Lower leg skin (tissue), 4 donors: Measurements from ENCODE around the gene SH3RF1. TPM values are rescaled to one million over a fixed set of nuclear protein-coding genes. Genes with fewer than 3 reads are reported as not detected.

Experiments
- DNase-seq, 2 donors: peaks; one replicate each; pipeline ENCODE4 v3.0.0-alpha.2; 2019; ENCODE audit warnings: low spot score in 2 of 2
- H3K4me3 ChIP-seq: fragments of 200-600 bp; sonication (generic); 2 replicates; pipeline ENCODE4 v1.5.1; 2017; ENCODE audit warnings: mild to moderate bottlenecking, low read depth; ENCODE audit not compliant: poor library complexity, severe bottlenecking
- CTCF ChIP-seq, 3 donors: fragments of 450-650 bp; IDR thresholded peaks; one replicate each; pipeline ENCODE4 v1.5.1; 2016; ENCODE audit warnings: antibody characterized with exemption in 3 of 3, mild to moderate bottlenecking in 3 of 3, moderate library complexity in 2 of 3
- POLR2A ChIP-seq, 2 donors: fragments of 450-650 bp; IDR thresholded peaks; one replicate each; pipeline ENCODE4 v1.6.1; 2016 to 2017; ENCODE audit warnings: antibody characterized with exemption in 2 of 2, mild to moderate bottlenecking in 1 of 2, moderate library complexity in 1 of 2
- WGBS, 2 donors: methylation state at CpG; one replicate each; pipeline ENCODE4 v1.1.5; 2018; 5-methylcytosine and 5-hydroxymethylcytosine counted together
- intact Hi-C: fragments of 100-400 bp; cut with DNase I; formaldehyde crosslinking; loops from one replicate; pipeline ENCODE4 v1.15.0; 2023; ENCODE audit warnings: low total_unique reads
- total RNA-seq, 4 donors: library from RNA; depleted of rRNA; stranded (reverse); fragments of >200 nt; gene quantifications; one replicate each; pipeline ENCODE4 v1.1.0, GENCODE V29; 2016

SH3RF1 gene
- total RNA-seq, 4 donors from 2014 or later, result 8.5 to 14.2 (median 12.0) TPM

GRCh38 chr4:169107528-169107927 is 163.2 kb downstream of the SH3RF1 start:
- TF ChIP-seq POLR2A (IDR thresholded peaks at IDR 0.05), result no peak
- TF ChIP-seq CTCF (IDR thresholded peaks at IDR 0.05), result no peak
- intact Hi-C loops, result no loop called here
- no peak overlapping the region for H3K4me3 ChIP-seq
- 76 to 84% methylated on average over 2 of the region's 2 CpGs for WGBS, 2 donors
- DNase-seq, result no peak

- no peak for DNase-seq
- WGBS, 2 donors, result 76 to 85% methylated on average over 14 to 16 of the region's 16 CpGs
- TF ChIP-seq POLR2A (IDR thresholded peaks at IDR 0.05) (no peak), CTCF (IDR thresholded peaks at IDR 0.05) (no peak)
- no peak overlapping the region for H3K4me3 ChIP-seq
- intact Hi-C loops, result no loop called here
These were observed 164.0 kb downstream of the SH3RF1 start for GRCh38 chr4:169106696-169107229.

GRCh38 chr4:169105620-169106019 is 165.1 kb downstream of the SH3RF1 start:
- no peak for DNase-seq
- 90 to 95% methylated on average over 6 of the region's 6 CpGs for WGBS, 2 donors
- no peak for TF ChIP-seq POLR2A (IDR thresholded peaks at IDR 0.05)
- no peak for TF ChIP-seq CTCF (IDR thresholded peaks at IDR 0.05)
- intact Hi-C loops, result no loop called here
- no peak overlapping the region for H3K4me3 ChIP-seq

GRCh38 chr4:169103966-169104412 is 166.8 kb downstream of the SH3RF1 start:
- intact Hi-C loops, result no loop called here
- TF ChIP-seq POLR2A (IDR thresholded peaks at IDR 0.05), result no peak
- TF ChIP-seq CTCF (IDR thresholded peaks at IDR 0.05), result no peak
- 67 to 75% methylated on average over 3 of the region's 3 CpGs for WGBS, 2 donors
- no peak overlapping the region for H3K4me3 ChIP-seq
- DNase-seq, result no peak

- H3K4me3 ChIP-seq, result no peak overlapping the region
- intact Hi-C loops, result no loop called here
- 60 to 71% methylated on average over 2 of the region's 2 CpGs for WGBS, 2 donors
- TF ChIP-seq POLR2A (IDR thresholded peaks at IDR 0.05) (no peak), CTCF (IDR thresholded peaks at IDR 0.05) (no peak)
- no peak for DNase-seq
These were observed 168.7 kb downstream of the SH3RF1 start for GRCh38 chr4:169102026-169102425.

- H3K4me3 ChIP-seq, result no peak overlapping the region
- TF ChIP-seq POLR2A (IDR thresholded peaks at IDR 0.05) (no peak), CTCF (IDR thresholded peaks at IDR 0.05) (no peak)
- whole genome bisulfite sequencing, 2 donors, result 89 to 91% methylated on average over 4 of the region's 4 CpGs
- intact Hi-C loops, result no loop called here
- DNase-seq, result no peak
These were observed 170.1 kb downstream of the SH3RF1 start for GRCh38 chr4:169100670-169101101.
